CD14-positive monocyte (primary cell): ENCODE results near the gene MPPED1. TPM values are rescaled to one million over a fixed set of nuclear protein-coding genes. Genes with fewer than 3 reads are reported as not detected.
A peak's percentile ranks its signal among the peaks of the same experiment; 100 is the strongest.

ENCODE experiments used
- DNase-seq, 3 donors: peaks; one replicate each; pipeline ENCODE4 v3.0.0-alpha.2; 2011 to 2022
- H2AFZ ChIP-seq: 2 replicates; pipeline ENCODE4 v1.6.0; 2012; ENCODE audit warnings: mild to moderate bottlenecking, low read depth, low read length, inconsistent platforms; ENCODE audit not compliant: insufficient read depth, poor library complexity, severe bottlenecking
- H3K27ac ChIP-seq, 2 donors: 1 replicate in 1 of 2; 2 replicates in 1 of 2; pipeline ENCODE4 v1.5.1; 2012 to 2013; ENCODE audit warnings: low read length in 2 of 2, control low read depth in 1 of 2, inconsistent platforms in 1 of 2, low read depth in 1 of 2, mild to moderate bottlenecking in 1 of 2
- H3K27me3 ChIP-seq, 2 donors: one replicate each; pipeline versions ENCODE4 v1.6.0 to v1.6.1; 2011 to 2013; ENCODE audit warnings: low read length in 2 of 2; ENCODE audit not compliant: control insufficient read depth in 2 of 2, insufficient read depth in 2 of 2
- H3K36me3 ChIP-seq, 2 donors: replicated peaks in 1 of 2; 1 replicate in 1 of 2; 2 replicates in 1 of 2; pipeline versions ENCODE4 v1.5.1 to v1.6.1; 2012 to 2013; ENCODE audit warnings: low read length in 2 of 2, control low read depth in 1 of 2, inconsistent platforms in 1 of 2, mild to moderate bottlenecking in 1 of 2; ENCODE audit not compliant: insufficient read depth in 2 of 2, control insufficient read depth in 1 of 2
- H3K4me1 ChIP-seq, 2 donors: 1 replicate in 1 of 2; 2 replicates in 1 of 2; pipeline versions ENCODE4 v1.5.1 to v1.6.1; 2012 to 2013; ENCODE audit warnings: low read length in 2 of 2, control low read depth in 1 of 2, inconsistent platforms in 1 of 2, mild to moderate bottlenecking in 1 of 2, moderate library complexity in 1 of 2; ENCODE audit not compliant: insufficient read depth in 2 of 2, control insufficient read depth in 1 of 2
- H3K4me2 ChIP-seq: replicated peaks from 2 replicates; pipeline ENCODE3; 2012; ENCODE audit warnings: low read length, moderate library complexity, mild to moderate bottlenecking; ENCODE audit not compliant: poor library complexity, severe bottlenecking; ENCODE audit errors: extremely low read depth
- H3K4me3 ChIP-seq, 3 experiments: fragments of 200-600 bp in 1 of 3; sonication (generic) in 1 of 3; replicated peaks in 1 of 3; 1 replicate in 2 of 3; 2 replicates in 1 of 3; pipeline ENCODE4 v1.5.1; 2011 to 2013; ENCODE audit warnings: low read length in 3 of 3, mild to moderate bottlenecking in 3 of 3, control low read depth in 2 of 3, low read depth in 2 of 3, inconsistent platforms in 1 of 3, moderate library complexity in 1 of 3
- H3K79me2 ChIP-seq: 2 replicates; pipeline ENCODE4 v1.6.0; 2012; ENCODE audit warnings: mild to moderate bottlenecking, control low read depth, inconsistent platforms, low read length, moderate library complexity; ENCODE audit not compliant: insufficient read depth
- H3K9ac ChIP-seq: 2 replicates; pipeline ENCODE4 v1.6.0; 2017; ENCODE audit warnings: low read length, mild to moderate bottlenecking; ENCODE audit not compliant: insufficient read depth, poor library complexity, severe bottlenecking
- H3K9me3 ChIP-seq, 2 donors: replicated peaks in 1 of 2; 1 replicate in 1 of 2; 2 replicates in 1 of 2; pipeline versions ENCODE4 v1.5.1 to v1.6.1; 2012 to 2013; ENCODE audit warnings: low read length in 2 of 2, control low read depth in 1 of 2; ENCODE audit not compliant: control insufficient read depth in 1 of 2, insufficient read depth in 1 of 2
- H4K20me1 ChIP-seq: 2 replicates; pipeline ENCODE4 v1.6.0; 2012; ENCODE audit warnings: mild to moderate bottlenecking, low read length, control low read depth, moderate library complexity; ENCODE audit not compliant: insufficient read depth
- H3K27ac Mint-ChIP-seq, 7 donors: one replicate each; pipeline ENCODE4 v1.8.0; 2020; ENCODE audit warnings: mild to moderate bottlenecking in 7 of 7, mixed read lengths in 7 of 7, moderate library complexity in 6 of 7, inconsistent platforms in 2 of 7
- H3K27me3 Mint-ChIP-seq, 3 donors: one replicate each; pipeline ENCODE4 v1.8.0; 2021 to 2022; ENCODE audit warnings: low read depth in 3 of 3, mild to moderate bottlenecking in 3 of 3, mixed read lengths in 3 of 3, moderate library complexity in 3 of 3, inconsistent platforms in 1 of 3
- H3K36me3 Mint-ChIP-seq, 2 donors: one replicate each; pipeline ENCODE4 v1.8.0; 2020; ENCODE audit warnings: mixed read lengths in 2 of 2, inconsistent platforms in 1 of 2, mild to moderate bottlenecking in 1 of 2
- H3K4me1 Mint-ChIP-seq: one replicate; pipeline ENCODE4 v1.8.0; 2020; ENCODE audit warnings: mild to moderate bottlenecking, mixed read lengths
- H3K4me3 Mint-ChIP-seq, 2 donors: one replicate each; pipeline ENCODE4 v1.8.0; 2020; ENCODE audit warnings: mild to moderate bottlenecking in 2 of 2, mixed read lengths in 2 of 2, moderate library complexity in 1 of 2
- H3K9me3 Mint-ChIP-seq, 7 donors: one replicate each; pipeline ENCODE4 v1.8.0; 2020 to 2022; ENCODE audit warnings: mixed read lengths in 7 of 7, mild to moderate bottlenecking in 6 of 7, moderate library complexity in 6 of 7, inconsistent platforms in 2 of 7
- WGBS: methylation state at CpG from one replicate; pipeline ENCODE4 v1.1.5; 2013; ENCODE audit warnings: missing lambda C conversion rate; ENCODE audit not compliant: insufficient coverage; 5-methylcytosine and 5-hydroxymethylcytosine counted together
- intact Hi-C, 2 donors: fragments of 100-400 bp; cut with micrococcal nuclease; formaldehyde crosslinking; loops; one replicate each; pipeline versions ENCODE4 v1.15.0 to v1.15.1; 2023
- polyA plus RNA-seq, 3 donors: library from polyadenylated mRNA; depleted of rRNA in 1 of 3; unstranded in 2 of 3; stranded (reverse) in 1 of 3; fragments of 300-500 nt in 2 of 3; fragments of >200 nt in 1 of 3; fragmentation: Illumina TruSeq in 2 of 3; gene quantifications; 1 replicate in 2 of 3; 2 replicates in 1 of 3; pipeline ENCODE4 v1.2.3, GENCODE V29; 2012 to 2021
- TF ChIP-seq, protein P1 (sequence below): fragments of 200-600 bp; IDR thresholded peaks from one replicate; pipeline ENCODE4 v1.8.0; 2022; ENCODE audit warnings: antibody characterized with exemption, mild to moderate bottlenecking

The MPPED1 gene
- polyA plus RNA-seq, 3 donors = not detected

DNA sequence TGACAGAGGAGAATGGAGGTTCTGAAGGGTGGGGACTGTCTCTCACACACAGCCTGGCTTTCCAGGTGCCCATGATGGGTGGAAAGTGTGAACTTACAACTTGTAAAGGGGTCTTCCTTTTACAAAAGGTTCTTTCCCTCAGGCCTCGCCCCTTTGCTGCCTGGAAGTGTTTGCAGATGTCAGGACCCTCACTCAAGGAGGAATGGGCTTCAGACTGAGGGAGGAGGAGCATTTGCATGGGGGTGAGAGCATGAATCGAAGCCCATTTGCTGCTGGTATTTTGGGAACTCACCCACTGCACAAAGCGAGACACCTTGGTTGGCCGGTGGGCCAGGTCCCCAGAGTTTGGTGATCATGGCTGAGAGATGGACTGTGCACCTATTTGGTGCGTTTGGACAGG, 25.1 kb downstream of the MPPED1 start:
- H3K27me3 ChIP-seq = peaks cover 0 to under 1% of the 10 kb centered on the region in 2 donors
- no peaks in the 10 kb centered on the region for H3K9me3 ChIP-seq
- H3K4me1 ChIP-seq = no peaks in the 10 kb centered on the region
- no peak overlapping the region for H3K4me3 Mint-ChIP-seq
- TF ChIP-seq, protein P1, sequence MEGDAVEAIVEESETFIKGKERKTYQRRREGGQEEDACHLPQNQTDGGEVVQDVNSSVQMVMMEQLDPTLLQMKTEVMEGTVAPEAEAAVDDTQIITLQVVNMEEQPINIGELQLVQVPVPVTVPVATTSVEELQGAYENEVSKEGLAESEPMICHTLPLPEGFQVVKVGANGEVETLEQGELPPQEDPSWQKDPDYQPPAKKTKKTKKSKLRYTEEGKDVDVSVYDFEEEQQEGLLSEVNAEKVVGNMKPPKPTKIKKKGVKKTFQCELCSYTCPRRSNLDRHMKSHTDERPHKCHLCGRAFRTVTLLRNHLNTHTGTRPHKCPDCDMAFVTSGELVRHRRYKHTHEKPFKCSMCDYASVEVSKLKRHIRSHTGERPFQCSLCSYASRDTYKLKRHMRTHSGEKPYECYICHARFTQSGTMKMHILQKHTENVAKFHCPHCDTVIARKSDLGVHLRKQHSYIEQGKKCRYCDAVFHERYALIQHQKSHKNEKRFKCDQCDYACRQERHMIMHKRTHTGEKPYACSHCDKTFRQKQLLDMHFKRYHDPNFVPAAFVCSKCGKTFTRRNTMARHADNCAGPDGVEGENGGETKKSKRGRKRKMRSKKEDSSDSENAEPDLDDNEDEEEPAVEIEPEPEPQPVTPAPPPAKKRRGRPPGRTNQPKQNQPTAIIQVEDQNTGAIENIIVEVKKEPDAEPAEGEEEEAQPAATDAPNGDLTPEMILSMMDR = no peak
- no peaks in the 10 kb centered on the region for H3K36me3 ChIP-seq
- H3K79me2 ChIP-seq = no peaks in the 10 kb centered on the region
- no peak overlapping the region for H3K27ac ChIP-seq
- WGBS = 83% methylated on average over 4 of the region's 5 CpGs
- no peaks in the 10 kb centered on the region for H3K4me1 Mint-ChIP-seq
- peaks cover 13 to 15% (median 14%) of the 10 kb centered on the region in 3 donors for H3K27me3 Mint-ChIP-seq
- H2AFZ ChIP-seq = no peak overlapping the region
- no peaks in the 10 kb centered on the region for H3K36me3 Mint-ChIP-seq
- no peak overlapping the region for H3K9ac ChIP-seq
- H3K4me2 ChIP-seq = no peak overlapping the region
- H3K4me3 ChIP-seq = no peak overlapping the region
- no peaks in the 10 kb centered on the region for H4K20me1 ChIP-seq
- H3K9me3 Mint-ChIP-seq = no peaks in the 10 kb centered on the region
- DNase-seq = no peak
- intact Hi-C loops = no loop called here
- no peak overlapping the region for H3K27ac Mint-ChIP-seq

DNA sequence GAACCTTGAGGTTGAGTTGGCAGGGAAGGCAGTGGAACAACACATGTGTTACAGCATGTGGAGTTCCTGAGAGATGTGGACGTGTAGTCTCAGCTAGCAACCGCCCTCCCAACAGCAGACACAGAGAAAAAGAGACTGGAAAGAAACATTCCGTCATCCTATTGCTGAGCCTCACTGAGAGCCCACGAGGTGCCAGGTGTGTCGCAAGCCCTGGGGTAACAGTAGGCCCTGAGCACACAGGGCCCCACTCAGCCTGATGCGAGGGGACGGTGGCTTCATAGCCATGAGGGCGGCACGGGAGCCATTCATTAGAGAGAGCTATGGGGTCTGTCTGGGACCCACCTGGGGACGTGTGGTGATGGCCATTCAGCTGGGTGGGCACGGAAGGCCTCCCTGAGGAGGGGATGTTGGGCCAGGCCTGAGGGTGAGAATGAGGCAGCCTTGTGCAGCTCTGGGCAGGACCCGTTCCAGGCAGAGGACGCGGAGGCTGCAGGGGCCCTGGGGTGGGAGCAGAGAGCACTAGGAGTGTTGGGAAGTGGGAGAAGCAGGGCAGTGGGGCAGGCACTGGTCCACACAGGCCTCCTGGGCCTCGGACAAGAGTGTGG, 26.2 kb downstream of the MPPED1 start:
- 83% methylated on average over 14 of the region's 15 CpGs for WGBS
- Mint-ChIP-seq H3K27ac (peak overlapping the region in 1 of 7 donors; percentile 30), H3K4me1 (no peaks in the 10 kb centered on the region), H3K36me3 (no peaks in the 10 kb centered on the region), H3K4me3 (no peak overlapping the region), H3K27me3 (peaks cover 3 to 16% (median 6%) of the 10 kb centered on the region in 3 donors), H3K9me3 (no peaks in the 10 kb centered on the region)
- Histone ChIP-seq H3K27ac (no peak overlapping the region), H3K9ac (no peak overlapping the region), H3K27me3 (no peaks in the 10 kb centered on the region), H3K4me1 (no peaks in the 10 kb centered on the region), H3K36me3 (no peaks in the 10 kb centered on the region), H2AFZ (no peak overlapping the region), H4K20me1 (no peaks in the 10 kb centered on the region), H3K4me3 (no peak overlapping the region), H3K79me2 (no peaks in the 10 kb centered on the region), H3K4me2 (no peak overlapping the region), H3K9me3 (no peaks in the 10 kb centered on the region)
- no peak for DNase-seq
- intact Hi-C loops = no loop called here
- TF ChIP-seq, protein P1 = no peak
